Measurements from ENCODE around the gene LRAT. TPM values are rescaled to one million over a fixed set of nuclear protein-coding genes. Genes with fewer than 3 reads are reported as not detected.

LRAT gene
- total RNA-seq, 1 experiment from 2014 or later = 20.4 TPM

- Histone ChIP-seq H3K79me1 (ENCODE audit: insufficient read depth, low read depth, low read length, poor library complexity, severe bottlenecking) (no peaks in the 10 kb centered on the region), H2BK15ac (ENCODE audit: low read depth, low read length) (no peak overlapping the region), H3K56ac (ENCODE audit: insufficient read length, low read depth, low read length) (no peak overlapping the region), H3K14ac (ENCODE audit: insufficient read depth, low read length) (no peak overlapping the region), H4K5ac (ENCODE audit: insufficient read length, low read depth, low read length) (no peak overlapping the region), H2AK5ac (ENCODE audit: insufficient read length, low read length) (no peak overlapping the region), H3K18ac (ENCODE audit: insufficient read length, low read depth, low read length) (no peak overlapping the region), H3K4ac (ENCODE audit: low read depth, low read length) (no peak overlapping the region), H3K79me2 (ENCODE audit: insufficient read depth, low read length) (no peaks in the 10 kb centered on the region), H3K9ac (ENCODE audit: extremely low read depth, insufficient read length, low read length) (no peak overlapping the region), H2BK20ac (ENCODE audit: low read depth, low read length, poor library complexity, severe bottlenecking) (no peak overlapping the region), H3K27me3 (ENCODE audit: insufficient read depth, low read length) (no peaks in the 10 kb centered on the region), H3K9me3 (ENCODE audit: control insufficient read depth, low read depth, low read length) (no peaks in the 10 kb centered on the region), H3K23ac (ENCODE audit: insufficient read length, low read depth, low read length) (no peak overlapping the region), H2BK5ac (ENCODE audit: insufficient read length, low read length) (no peak overlapping the region), H3K4me1 (ENCODE audit: insufficient read depth, low read length) (no peaks in the 10 kb centered on the region), H2AFZ (ENCODE audit: low read length) (no peak overlapping the region), H3T11ph (ENCODE audit: low read length) (no peak overlapping the region), H4K91ac (ENCODE audit: insufficient read length, low read depth, low read length) (no peak overlapping the region), H3K4me2 (ENCODE audit: insufficient read depth, insufficient read length, low read length) (no peak overlapping the region), H2BK120ac (ENCODE audit: low read depth, low read length, poor library complexity, severe bottlenecking) (no peak overlapping the region), H3K27ac (ENCODE audit: insufficient read length, low read depth, low read length) (no peak overlapping the region), H3K23me2 (ENCODE audit: insufficient read length, low read depth, low read length, poor library complexity, severe bottlenecking) (no peaks in the 10 kb centered on the region), H4K8ac (replicated peaks; ENCODE audit: insufficient read length, low read depth, low read length) (no peak overlapping the region), H4K20me1 (ENCODE audit: control insufficient read depth, insufficient read depth, insufficient read length) (no peaks in the 10 kb centered on the region), H2BK12ac (ENCODE audit: insufficient read length, low read depth, low read length) (no peak overlapping the region)
- H3K27ac Mint-ChIP-seq = no peak overlapping the region
- no peak for DNase-seq
- no CpG with 5 or more reads among the region's 1 CpG for WGBS (ENCODE audit: extremely low coverage, insufficient read length, low lambda C conversion rate)
- no peaks in the 10 kb centered on the region; a peak in 2 of 4 replicates for H3K4me1 Mint-ChIP-seq
- peaks cover 9% of the 10 kb centered on the region for H3K27me3 Mint-ChIP-seq (ENCODE audit: low read depth)
- H3K9me3 Mint-ChIP-seq = no peaks in the 10 kb centered on the region
- TF ChIP-seq CTCF (conservative IDR thresholded peaks at IDR 0.05) = no peak
- H3K36me3 Mint-ChIP-seq (ENCODE audit: insufficient read depth in 1 of 3, low read depth in 3 of 3) = no peaks in the 10 kb centered on the region
- no peak overlapping the region for H3K4me3 Mint-ChIP-seq
Observed at GRCh38 chr4:154778264-154778663, 34.5 kb downstream of the LRAT start.
